PC-3 (cell line): Measurements from ENCODE around the gene TNKS2. TPM values are rescaled to one million over a fixed set of nuclear protein-coding genes. Genes with fewer than 3 reads are reported as not detected.

Experiments
- ATAC-seq: fragments of 200-7000 bp; cut with Tn5 transposase; 2 replicates; pipeline ENCODE4 v1.9.1; 2020; ENCODE audit warnings: mild to moderate bottlenecking, moderate library complexity
- BruUV-seq: library from RNA; stranded (reverse); fragments of 400-500 nt; replicated peaks from 2 replicates; lab custom pipeline; 2021; lab: Mats Ljungman, UMichigan
- CTCF ChIA-PET: fragments of 300-600 bp; sonication (Branson Sonifier 250); formaldehyde crosslinking; loops from one replicate; lab custom pipeline; 2022; ENCODE audit warnings: antibody characterized with exemption; lab: Charles Lee
- POLR2A ChIA-PET: fragments of 300-600 bp; sonication (Branson Sonifier 250); formaldehyde crosslinking; loops from one replicate; lab custom pipeline; 2022; ENCODE audit warnings: antibody characterized with exemption; ENCODE audit not compliant: unreplicated experiment; lab: Charles Lee
- DNase-seq: peaks from one replicate; pipeline ENCODE4 v3.0.0-alpha.2; 2015
- H2AFZ ChIP-seq: fragments of 300-600 bp; sonication (generic); 2 replicates; pipeline ENCODE4 v1.6.0; 2016; ENCODE audit warnings: antibody characterized with exemption, low read length
- H3F3A ChIP-seq: fragments of 300-600 bp; sonication (generic); one replicate; pipeline ENCODE4 v1.6.0; 2017; ENCODE audit warnings: antibody characterized with exemption, low read length, control low read depth, mild to moderate bottlenecking; ENCODE audit not compliant: unreplicated experiment
- H3K27ac ChIP-seq: fragments of 300-600 bp; sonication (generic); 2 replicates; pipeline ENCODE4 v1.5.1; 2016; ENCODE audit warnings: mild to moderate bottlenecking, low read length
- H3K27me3 ChIP-seq: fragments of 300-600 bp; sonication (generic); 2 replicates; pipeline ENCODE4 v1.6.1; 2016; ENCODE audit warnings: low read length, mixed read lengths
- H3K36me3 ChIP-seq: fragments of 300-600 bp; sonication (generic); 2 replicates; pipeline ENCODE4 v1.6.1; 2016; ENCODE audit warnings: low read depth, mixed run types, low read length, mixed read lengths
- H3K4me1 ChIP-seq: fragments of 300-600 bp; sonication (generic); 2 replicates; pipeline ENCODE4 v1.5.1; 2016; ENCODE audit warnings: low read length; ENCODE audit not compliant: insufficient read depth
- H3K4me2 ChIP-seq: fragments of 300-600 bp; sonication (generic); 2 replicates; pipeline ENCODE4 v1.6.0; 2016; ENCODE audit warnings: low read length
- H3K4me3 ChIP-seq: fragments of 300-600 bp; sonication (generic); 2 replicates; pipeline ENCODE4 v1.5.1; 2016; ENCODE audit warnings: mild to moderate bottlenecking, low read length, mixed read lengths
- H3K79me2 ChIP-seq: fragments of 300-600 bp; sonication (generic); 2 replicates; pipeline ENCODE4 v1.6.1; 2017; ENCODE audit warnings: low read length, mixed read lengths
- H3K9ac ChIP-seq: fragments of 300-600 bp; sonication (generic); 2 replicates; pipeline ENCODE4 v1.6.0; 2016; ENCODE audit warnings: mild to moderate bottlenecking, low read length
- H3K9me2 ChIP-seq: fragments of 300-600 bp; sonication (generic); replicated peaks from 2 replicates; pipeline ENCODE4 v1.6.1; 2016; ENCODE audit warnings: mixed run types, low read length, mixed read lengths
- H3K9me3 ChIP-seq: fragments of 300-600 bp; sonication (generic); 2 replicates; pipeline ENCODE4 v1.6.1; 2016; ENCODE audit warnings: low read length, mixed read lengths
- H4K20me1 ChIP-seq: fragments of 300-600 bp; sonication (generic); 2 replicates; pipeline ENCODE4 v1.6.1; 2016; ENCODE audit warnings: low read length, mixed read lengths
- EZH2 ChIP-seq: fragments of 300-600 bp; sonication (generic); IDR thresholded peaks from one replicate; pipeline ENCODE4 v1.6.1; 2017; ENCODE audit warnings: antibody characterized with exemption, mild to moderate bottlenecking, low read length; ENCODE audit not compliant: unreplicated experiment
- EZH2phosphoT487 ChIP-seq: fragments of 300-600 bp; sonication (generic); IDR thresholded peaks from 2 replicates; pipeline ENCODE4 v1.6.1; 2018; ENCODE audit warnings: mild to moderate bottlenecking, antibody characterized with exemption, low read length, borderline replicate concordance
- intact Hi-C: fragments of 100-400 bp; cut with micrococcal nuclease; formaldehyde crosslinking; loops from 2 replicates; pipeline ENCODE4 v1.9.0; 2023
- total RNA-seq: library from RNA; depleted of rRNA; stranded (reverse); fragments of >200 nt; gene quantifications from 2 replicates; pipeline ENCODE4 v1.2.3, GENCODE V29; 2014
- TF ChIP-seq, protein P1 (sequence below): fragments of 300-600 bp; sonication (generic); conservative IDR thresholded peaks from 2 replicates; pipeline ENCODE4 v1.5.1; 2017; ENCODE audit warnings: antibody characterized with exemption, low read depth, mild to moderate bottlenecking, low read length

The TNKS2 gene
- total RNA-seq, 1 experiment from 2014 or later: 14.5 TPM

- intact Hi-C loops: no loop called here
Observed at GRCh38 chr10:91901784-91902677, 103.8 kb downstream of the TNKS2 start.

GRCh38 chr10:91907033-91907594 lies 108.9 kb downstream of the TNKS2 start:
- ATAC-seq: no peak
- H3K79me2 ChIP-seq: 0 out of 2 replicates have a peak, but pooled peaks cover 3% of the 10 kb centered on the region
- no peaks in the 10 kb centered on the region for H3K9me2 ChIP-seq
- peak overlapping the region; percentile 98 for H3K4me2 ChIP-seq
- no peaks in the 10 kb centered on the region for H3K9me3 ChIP-seq
- TF ChIP-seq, protein P1, sequence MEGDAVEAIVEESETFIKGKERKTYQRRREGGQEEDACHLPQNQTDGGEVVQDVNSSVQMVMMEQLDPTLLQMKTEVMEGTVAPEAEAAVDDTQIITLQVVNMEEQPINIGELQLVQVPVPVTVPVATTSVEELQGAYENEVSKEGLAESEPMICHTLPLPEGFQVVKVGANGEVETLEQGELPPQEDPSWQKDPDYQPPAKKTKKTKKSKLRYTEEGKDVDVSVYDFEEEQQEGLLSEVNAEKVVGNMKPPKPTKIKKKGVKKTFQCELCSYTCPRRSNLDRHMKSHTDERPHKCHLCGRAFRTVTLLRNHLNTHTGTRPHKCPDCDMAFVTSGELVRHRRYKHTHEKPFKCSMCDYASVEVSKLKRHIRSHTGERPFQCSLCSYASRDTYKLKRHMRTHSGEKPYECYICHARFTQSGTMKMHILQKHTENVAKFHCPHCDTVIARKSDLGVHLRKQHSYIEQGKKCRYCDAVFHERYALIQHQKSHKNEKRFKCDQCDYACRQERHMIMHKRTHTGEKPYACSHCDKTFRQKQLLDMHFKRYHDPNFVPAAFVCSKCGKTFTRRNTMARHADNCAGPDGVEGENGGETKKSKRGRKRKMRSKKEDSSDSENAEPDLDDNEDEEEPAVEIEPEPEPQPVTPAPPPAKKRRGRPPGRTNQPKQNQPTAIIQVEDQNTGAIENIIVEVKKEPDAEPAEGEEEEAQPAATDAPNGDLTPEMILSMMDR: no peak
- TF ChIP-seq EZH2: no peak
- no peak for TF ChIP-seq EZH2phosphoT487
- H3F3A ChIP-seq: no peaks in the 10 kb centered on the region
- no TSS peak for BruUV-seq
- DNase-seq: no peak
- H3K4me3 ChIP-seq: peak overlapping the region; percentile 90; the same call in 1 of the 2 replicates
- POLR2A ChIA-PET: interaction anchor here (0.6 kb wide), 1 partner anchor 223 kb away, joined by 3 read pairs; no protein-coding TSS in a partner anchor
- H2AFZ ChIP-seq: no peak overlapping the region
- H3K27me3 ChIP-seq: no peaks in the 10 kb centered on the region
- H3K4me1 ChIP-seq: peaks cover 23% of the 10 kb centered on the region
- H3K9ac ChIP-seq: no peak overlapping the region
- intact Hi-C loops: no loop called here
- no peaks in the 10 kb centered on the region for H3K36me3 ChIP-seq
- H3K27ac ChIP-seq: no peak overlapping the region
- CTCF ChIA-PET: interaction anchor here (1.6 kb wide), 1 partner anchor 43 kb away, joined by 4 read pairs; no protein-coding TSS in a partner anchor
- no peaks in the 10 kb centered on the region for H4K20me1 ChIP-seq

More at GRCh38 chr10:91901784-91902677, 103.8 kb downstream of the TNKS2 start:
- Histone ChIP-seq H3K79me2 (no peaks in the 10 kb centered on the region), H3F3A (no peaks in the 10 kb centered on the region), H3K9me3 (no peaks in the 10 kb centered on the region), H3K36me3 (no peaks in the 10 kb centered on the region), H2AFZ (peak overlapping the region; percentile 44), H3K27ac (peak overlapping the region; percentile 48), H3K4me2 (peak overlapping the region; percentile 45), H3K4me3 (no peak overlapping the region), H3K9me2 (no peaks in the 10 kb centered on the region), H3K27me3 (no peaks in the 10 kb centered on the region), H3K9ac (no peak overlapping the region), H4K20me1 (no peaks in the 10 kb centered on the region), H3K4me1 (peaks cover 18% of the 10 kb centered on the region)
- DNase-seq (peak; percentile 93), ATAC-seq (peak; percentile 99)
- ChIA-PET POLR2A (no interaction called here), CTCF (no interaction called here)
- TF ChIP-seq EZH2 (no peak), EZH2phosphoT487 (no peak)
- TF ChIP-seq, protein P1: no peak
- no TSS peak for BruUV-seq
